Tibial nerve (tissue), 4 donors: Measurements from ENCODE around the gene DET1.

Experiments used
- CTCF ChIP-seq, 5 experiments: fragments of 200-600 bp in 3 of 5; fragments of 450-650 bp in 2 of 5; sonication (generic) in 3 of 5; IDR thresholded peaks; one replicate each; pipeline ENCODE4 v1.5.1; 2016 to 2019; ENCODE audit warnings: antibody characterized with exemption in 5 of 5, mild to moderate bottlenecking in 3 of 5, moderate library complexity in 2 of 5
- EP300 ChIP-seq, 2 donors: sonication (generic); formaldehyde crosslinking; IDR thresholded peaks; one replicate each; pipeline ENCODE4 v1.6.1; 2017; ENCODE audit warnings: antibody characterized with exemption in 2 of 2, mild to moderate bottlenecking in 1 of 2
- POLR2A ChIP-seq, 2 donors: fragments of 450-650 bp; IDR thresholded peaks; one replicate each; pipeline ENCODE4 v1.6.1; 2017; ENCODE audit warnings: antibody characterized with exemption in 2 of 2, mild to moderate bottlenecking in 2 of 2, moderate library complexity in 2 of 2

- no peak for TF ChIP-seq POLR2A (IDR thresholded peaks at IDR 0.05)
- TF ChIP-seq CTCF (IDR thresholded peaks at IDR 0.05): no peak
- no peak for TF ChIP-seq EP300 (IDR thresholded peaks at IDR 0.05)
These were observed 74.3 kb downstream of the DET1 start for GRCh38 chr15:88472225-88472624.
